ENCODE data around the gene KCNQ5.
"Not testable (repeated sequence)": the region's sequence is repeated elsewhere in the genome, so short reads cannot be mapped to it uniquely, and the experiment has no call there.

The KCNQ5 gene

GRCh38 chr6:72947534-72947933, 325.7 kb downstream of the KCNQ5 start:
- no peak for DNase-seq

- no peak for DNase-seq
Measured at GRCh38 chr6:72948153-72948552, 326.3 kb downstream of the KCNQ5 start.

GRCh38 chr6:72950114-72950860, 328.4 kb downstream of the KCNQ5 start:
- DNase-seq: no peak

- no peak for DNase-seq
Measured at GRCh38 chr6:72952808-72953630, 331.2 kb downstream of the KCNQ5 start.

- no peak for DNase-seq
Measured at GRCh38 chr6:72953971-72954381, 332.1 kb downstream of the KCNQ5 start.

- DNase-seq: peak in 3 of 58 donors; percentile 12 to 29 (median 17)
Measured at GRCh38 chr6:72954716-72955115, 332.9 kb downstream of the KCNQ5 start.

GRCh38 chr6:72955666-72956065, 333.8 kb downstream of the KCNQ5 start:
- peak in 1 of 58 donors; percentile 1 for DNase-seq

- no peak for DNase-seq
Measured at GRCh38 chr6:72956272-72956671, 334.4 kb downstream of the KCNQ5 start.

- DNase-seq: no peak
Measured at GRCh38 chr6:72959821-72960220, 338.0 kb downstream of the KCNQ5 start.

GRCh38 chr6:72963946-72964345, 342.1 kb downstream of the KCNQ5 start:
- no peak for DNase-seq

- DNase-seq: no peak
Measured at GRCh38 chr6:72966628-72967280, 344.9 kb downstream of the KCNQ5 start.

GRCh38 chr6:72967329-72967728, 345.5 kb downstream of the KCNQ5 start:
- no peak for DNase-seq

GRCh38 chr6:72968704-72969103, 346.8 kb downstream of the KCNQ5 start:
- no peak for DNase-seq

GRCh38 chr6:72969666-72970065, 347.8 kb downstream of the KCNQ5 start:
- DNase-seq: no peak

GRCh38 chr6:72972579-72972978, 350.7 kb downstream of the KCNQ5 start:
- no peak for DNase-seq

GRCh38 chr6:72974276-72974675, 352.4 kb downstream of the KCNQ5 start:
- no peak for DNase-seq

- DNase-seq: no peak
Measured at GRCh38 chr6:72975352-72975752, 353.5 kb downstream of the KCNQ5 start.

GRCh38 chr6:72976484-72976883, 354.6 kb downstream of the KCNQ5 start:
- DNase-seq: peak in 7 of 58 donors; percentile 10 to 46 (median 13)

GRCh38 chr6:72977114-72977513, 355.2 kb downstream of the KCNQ5 start:
- no peak for DNase-seq

GRCh38 chr6:72978808-72979207, 356.9 kb downstream of the KCNQ5 start:
- not testable (repeated sequence) for DNase-seq

GRCh38 chr6:72984189-72984831, 362.4 kb downstream of the KCNQ5 start:
- not testable (repeated sequence) for DNase-seq

Data from anterior cingulate cortex (tissue), 58 donors.